H1 (cell line): ENCODE results near the gene IFNG. TPM values are rescaled to one million over a fixed set of nuclear protein-coding genes. Genes with fewer than 3 reads are reported as not detected.

Source experiments
- CTCF ChIA-PET: fragments of 300-600 bp; sonication (Branson Sonifier 250); formaldehyde crosslinking; loops from one replicate; lab custom pipeline; 2021; ENCODE audit not compliant: partially characterized antibody; lab: Charles Lee
- POLR2A ChIA-PET: fragments of 300-600 bp; sonication (Branson Sonifier 250); formaldehyde crosslinking; loops from one replicate; lab custom pipeline; 2021; ENCODE audit warnings: inconsistent platforms; ENCODE audit not compliant: partially characterized antibody; lab: Charles Lee
- DNase-seq, 2 experiments: peaks; one replicate each; pipeline versions ENCODE4 v3.0.0 to v3.0.0-alpha.2; 2010 to 2022; ENCODE audit warnings: low spot score in 2 of 2, low read depth in 1 of 2, mixed read lengths in 1 of 2
- FAIRE-seq: peaks from 2 replicates; lab custom pipeline; 2011; peaks lifted over from hg19 to GRCh38; lab: Jason Lieb, UNC
- H2AFZ ChIP-seq: 2 replicates; pipeline ENCODE4 v1.8.1; 2012; ENCODE audit warnings: low read length, inconsistent platforms
- H2AK5ac ChIP-seq: 2 replicates; pipeline ENCODE4 v1.6.1; 2013; ENCODE audit warnings: low read depth, low read length
- H2BK120ac ChIP-seq: replicated peaks from 2 replicates; pipeline ENCODE3; 2013; ENCODE audit warnings: low read depth, low read length, inconsistent platforms
- H2BK12ac ChIP-seq: 2 replicates; pipeline ENCODE4 v1.6.1; 2013; ENCODE audit warnings: low read depth, low read length
- H2BK15ac ChIP-seq: 2 replicates; pipeline ENCODE4 v1.6.1; 2013; ENCODE audit warnings: low read length
- H2BK20ac ChIP-seq: 2 replicates; pipeline ENCODE4 v1.6.1; 2013; ENCODE audit warnings: low read length
- H2BK5ac ChIP-seq: 2 replicates; pipeline ENCODE4 v1.6.1; 2013; ENCODE audit warnings: low read depth, low read length
- H3K14ac ChIP-seq: 2 replicates; pipeline ENCODE4 v1.6.1; 2013; ENCODE audit warnings: inconsistent platforms; ENCODE audit not compliant: insufficient read length
- H3K18ac ChIP-seq: 2 replicates; pipeline ENCODE4 v1.6.1; 2013; ENCODE audit warnings: low read length; ENCODE audit errors: extremely low read depth
- H3K23ac ChIP-seq: 2 replicates; pipeline ENCODE4 v1.6.1; 2013; ENCODE audit warnings: inconsistent platforms; ENCODE audit not compliant: insufficient read length
- H3K23me2 ChIP-seq: 2 replicates; pipeline ENCODE4 v1.6.1; 2013; ENCODE audit warnings: low read depth, low read length
- H3K27ac ChIP-seq: 2 replicates; pipeline ENCODE4 v1.6.1; 2011; ENCODE audit warnings: low read depth, low read length, inconsistent platforms
- H3K27me3 ChIP-seq, 4 experiments: replicated peaks in 1 of 4; 1 replicate in 1 of 4; 2 replicates in 3 of 4; pipeline versions ENCODE4 v1.6.1 to v1.8.1; 2011 to 2013; ENCODE audit warnings: low read length in 3 of 4, mild to moderate bottlenecking in 3 of 4, inconsistent platforms in 2 of 4, mixed read lengths in 2 of 4, moderate library complexity in 1 of 4; ENCODE audit not compliant: control insufficient read depth in 3 of 4, insufficient read depth in 3 of 4; ENCODE audit errors: extremely low read depth in 1 of 4
- H3K36me3 ChIP-seq, 4 experiments: 2 replicates each; pipeline versions ENCODE4 v1.6.1 to v1.8.1; 2011 to 2013; ENCODE audit warnings: mild to moderate bottlenecking in 4 of 4, low read length in 3 of 4, moderate library complexity in 2 of 4, control low read depth in 1 of 4, inconsistent platforms in 1 of 4; ENCODE audit not compliant: insufficient read depth in 4 of 4, control insufficient read depth in 2 of 4
- H3K4ac ChIP-seq: replicated peaks from 2 replicates; pipeline ENCODE3; 2013; ENCODE audit warnings: low read length, low read depth, mixed read lengths, inconsistent platforms; ENCODE audit not compliant: insufficient read length
- H3K4me1 ChIP-seq, 4 experiments: replicated peaks in 1 of 4; 1 replicate in 1 of 4; 2 replicates in 3 of 4; pipeline versions ENCODE4 v1.6.1 to v1.8.1; 2011 to 2013; ENCODE audit warnings: low read length in 3 of 4, inconsistent platforms in 2 of 4, mixed read lengths in 1 of 4; ENCODE audit not compliant: insufficient read depth in 4 of 4, control insufficient read depth in 3 of 4
- H3K4me2 ChIP-seq, 2 experiments: 2 replicates each; pipeline versions ENCODE4 v1.6.1 to v1.8.1; 2011 to 2013; ENCODE audit warnings: low read depth in 2 of 2, low read length in 2 of 2, control low read depth in 1 of 2, inconsistent platforms in 1 of 2, mild to moderate bottlenecking in 1 of 2; ENCODE audit not compliant: insufficient read depth in 1 of 2
- H3K4me3 ChIP-seq, 4 experiments: fragments of 200-600, 300-600 bp in 1 of 4; sonication (generic), shearing (Covaris generic), sonication (Bioruptor Twin) in 1 of 4; 2 replicates each; pipeline versions ENCODE4 v1.5.1 to v1.8.1; 2011 to 2016; ENCODE audit warnings: low read length in 4 of 4, low read depth in 3 of 4, control low read depth in 2 of 4, inconsistent platforms in 2 of 4, mild to moderate bottlenecking in 2 of 4, mixed read lengths in 1 of 4, moderate library complexity in 1 of 4; ENCODE audit not compliant: insufficient read depth in 2 of 4; ENCODE audit errors: extremely low read depth in 1 of 4
- H3K56ac ChIP-seq: replicated peaks from 2 replicates; pipeline ENCODE3; 2013; ENCODE audit warnings: low read depth, mild to moderate bottlenecking, mixed read lengths, low read length, inconsistent platforms; ENCODE audit not compliant: insufficient read length
- H3K79me1 ChIP-seq: 2 replicates; pipeline ENCODE4 v1.6.1; 2013; ENCODE audit warnings: low read depth, low read length, control low read depth
- H3K79me2 ChIP-seq, 2 experiments: 2 replicates each; pipeline versions ENCODE4 v1.6.1 to v1.8.1; 2012 to 2013; ENCODE audit warnings: low read length in 2 of 2, mild to moderate bottlenecking in 2 of 2, inconsistent platforms in 1 of 2; ENCODE audit not compliant: insufficient read depth in 2 of 2, control insufficient read depth in 1 of 2
- H3K9ac ChIP-seq, 4 experiments: replicated peaks in 1 of 4; 1 replicate in 1 of 4; 2 replicates in 3 of 4; pipeline versions ENCODE4 v1.6.1 to v1.8.1; 2011 to 2013; ENCODE audit warnings: low read depth in 3 of 4, low read length in 3 of 4, control low read depth in 2 of 4, mild to moderate bottlenecking in 2 of 4, moderate library complexity in 2 of 4, inconsistent platforms in 1 of 4; ENCODE audit errors: extremely low read depth in 1 of 4
- H3K9me3 ChIP-seq, 2 experiments: 2 replicates each; pipeline versions ENCODE4 v1.6.1 to v1.8.1; 2012 to 2013; ENCODE audit warnings: mild to moderate bottlenecking in 2 of 2, moderate library complexity in 2 of 2, control low read depth in 1 of 2, inconsistent platforms in 1 of 2, low read depth in 1 of 2, low read length in 1 of 2, mixed read lengths in 1 of 2; ENCODE audit not compliant: insufficient read depth in 2 of 2
- H4K20me1 ChIP-seq, 2 experiments: replicated peaks in 1 of 2; 2 replicates each; pipeline versions ENCODE3 to v1.8.1; 2011 to 2013; ENCODE audit warnings: inconsistent platforms in 2 of 2, low read length in 2 of 2, mild to moderate bottlenecking in 1 of 2; ENCODE audit not compliant: insufficient read depth in 2 of 2, control insufficient read depth in 1 of 2
- H4K5ac ChIP-seq: 2 replicates; pipeline ENCODE4 v1.6.1; 2013; ENCODE audit warnings: low read length, low read depth, mixed read lengths, inconsistent platforms; ENCODE audit not compliant: insufficient read length
- H4K8ac ChIP-seq: 2 replicates; pipeline ENCODE4 v1.8.0; 2013; ENCODE audit warnings: mild to moderate bottlenecking, moderate library complexity, low read length, inconsistent platforms; ENCODE audit not compliant: insufficient read depth; ENCODE audit errors: extremely low read depth
- H4K91ac ChIP-seq: replicated peaks from 2 replicates; pipeline ENCODE3; 2013; ENCODE audit warnings: low read length, mixed read lengths, inconsistent platforms; ENCODE audit not compliant: insufficient read length
- BRCA1 ChIP-seq: IDR thresholded peaks from 2 replicates; pipeline ENCODE4 v1.6.1; 2012; ENCODE audit warnings: low read depth, low read length, improper control_type of control experiment
- CEBPB ChIP-seq: IDR thresholded peaks from 2 replicates; pipeline ENCODE4 v1.6.1; 2012; ENCODE audit warnings: low read depth, low read length
- CREB1 ChIP-seq: IDR thresholded peaks from 2 replicates; pipeline ENCODE4 v1.6.1; 2012; ENCODE audit warnings: inconsistent platforms
- FOSL1 ChIP-seq: IDR thresholded peaks from 2 replicates; pipeline ENCODE4 v1.6.1; 2011; ENCODE audit warnings: mild to moderate bottlenecking, low read depth, low read length, moderate library complexity; ENCODE audit not compliant: insufficient read depth
- NANOG ChIP-seq: IDR thresholded peaks from 2 replicates; pipeline ENCODE4 v1.6.1; 2011; ENCODE audit warnings: low read length, low read depth, mild to moderate bottlenecking, inconsistent platforms; ENCODE audit not compliant: insufficient read depth, poor library complexity, severe bottlenecking
- POU5F1 ChIP-seq: IDR thresholded peaks from 2 replicates; pipeline ENCODE4 v1.6.1; 2011; ENCODE audit warnings: low read depth, mild to moderate bottlenecking, low read length, moderate library complexity
- RAD21 ChIP-seq, 2 experiments: IDR thresholded peaks in 1 of 2; conservative IDR thresholded peaks in 1 of 2; 2 replicates each; pipeline ENCODE4 v1.6.1; 2011; ENCODE audit warnings: low read depth in 2 of 2, low read length in 2 of 2, improper control_type of control experiment in 1 of 2, inconsistent platforms in 1 of 2, mild to moderate bottlenecking in 1 of 2, moderate library complexity in 1 of 2
- RBBP5 ChIP-seq: IDR thresholded peaks from 2 replicates; pipeline ENCODE4 v1.7.1; 2012; ENCODE audit warnings: low read depth, mild to moderate bottlenecking, inconsistent platforms, low read length, moderate library complexity, borderline replicate concordance
- RNF2 ChIP-seq: fragments of 200-900, 300-1000 bp; sonication (generic); IDR thresholded peaks from 2 replicates; pipeline ENCODE4 v1.7.1; 2016; ENCODE audit warnings: borderline replicate concordance, low read depth, mild to moderate bottlenecking, antibody characterized with exemption, low read length; ENCODE audit not compliant: poor library complexity, severe bottlenecking; ENCODE audit errors: missing control alignments
- SIRT6 ChIP-seq: IDR thresholded peaks from one replicate; pipeline ENCODE4 v1.7.1; 2012; ENCODE audit warnings: low read length, inconsistent platforms
- SIX5 ChIP-seq: IDR thresholded peaks from 2 replicates; pipeline ENCODE4 v1.6.1; 2011; ENCODE audit warnings: mild to moderate bottlenecking, low read depth, low read length
- TAF7 ChIP-seq: optimal IDR thresholded peaks from 2 replicates; pipeline ENCODE3; 2011; ENCODE audit warnings: low read depth, mild to moderate bottlenecking, inconsistent platforms, low read length, moderate library complexity, borderline replicate concordance
- polyA plus RNA-seq, 7 experiments: library from polyadenylated mRNA; depleted of rRNA in 3 of 7; stranded (reverse) in 5 of 7; unstranded in 2 of 7; fragments of >200 nt in 5 of 7; fragments of 200-250 nt in 2 of 7; gene quantifications; 1 replicate in 5 of 7; 2 replicates in 1 of 7; 4 replicates in 1 of 7; pipeline versions ENCODE4 v1.2.1 to v1.2.3, GENCODE V29; 2011 to 2013; ENCODE audit warnings: missing spikeins in 2 of 7, mixed read lengths in 2 of 7
- total RNA-seq: library from RNA; stranded (reverse); fragmentation: NEBNext Ultra II Directional; extraction: Animal tissue kit (Norgen Biotek cat#: 25700); gene quantifications from 2 replicates; pipeline ENCODE4 v1.2.1, GENCODE V29; 2021
- TF ChIP-seq, protein P1 (sequence below): IDR thresholded peaks from 2 replicates; pipeline ENCODE4 v1.6.1; 2012; ENCODE audit warnings: inconsistent platforms

IFNG gene
- total and polyA plus RNA-seq, 2 of the 8 experiments (the other 6 are each of a cell fraction or from before 2014, with no cell fraction given) = not detected

DNA sequence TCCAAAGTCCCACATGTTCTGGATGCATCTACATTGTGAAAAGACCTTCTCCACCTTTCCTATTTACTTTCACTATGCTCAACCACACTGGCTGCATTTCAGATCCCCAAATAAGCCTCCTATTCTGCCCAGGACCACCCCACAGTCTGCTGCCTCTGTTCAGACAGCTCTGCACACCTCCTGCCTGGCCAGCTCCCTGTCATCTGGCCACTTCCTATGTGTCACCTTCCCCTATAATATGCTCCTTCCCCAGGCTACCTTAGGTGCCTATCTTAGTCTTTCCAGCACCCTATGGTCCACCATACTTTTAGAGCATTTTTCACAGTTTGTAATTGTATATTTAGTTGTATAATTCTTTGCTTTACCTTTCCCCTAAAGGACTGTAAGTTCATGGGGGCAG, 50.5 kb downstream of the IFNG start:
- FAIRE-seq (no peak), DNase-seq (no peak)
- Histone ChIP-seq H2BK5ac (no peak overlapping the region), H3K9me3 (no peaks in the 10 kb centered on the region), H3K36me3 (no peaks in the 10 kb centered on the region), H2BK20ac (no peak overlapping the region), H3K27me3 (no peaks in the 10 kb centered on the region), H3K79me1 (no peaks in the 10 kb centered on the region), H3K4me1 (no peaks in the 10 kb centered on the region), H3K79me2 (no peaks in the 10 kb centered on the region), H4K8ac (no peak overlapping the region), H3K4me2 (no peak overlapping the region), H4K91ac (no peak overlapping the region), H3K23ac (no peak overlapping the region), H3K9ac (no peak overlapping the region), H2AK5ac (no peak overlapping the region), H3K56ac (no peak overlapping the region), H3K18ac (no peak overlapping the region), H2AFZ (no peak overlapping the region), H2BK15ac (no peak overlapping the region), H4K5ac (no peak overlapping the region), H4K20me1 (no peaks in the 10 kb centered on the region), H3K4me3 (no peak overlapping the region), H2BK120ac (no peak overlapping the region), H3K14ac (no peak overlapping the region), H2BK12ac (no peak overlapping the region), H3K23me2 (no peaks in the 10 kb centered on the region), H3K4ac (no peak overlapping the region), H3K27ac (no peak overlapping the region)
- ChIA-PET CTCF (interaction anchor here (1.3 to 1.8 kb wide), 4 partner anchors 8 to 50 kb away, joined by 3 to 5 read pairs (median 4); partner anchors contain the start of gene IFNG), POLR2A (no interaction called here)
- TF ChIP-seq NANOG = no peak
- TF ChIP-seq, protein P1, sequence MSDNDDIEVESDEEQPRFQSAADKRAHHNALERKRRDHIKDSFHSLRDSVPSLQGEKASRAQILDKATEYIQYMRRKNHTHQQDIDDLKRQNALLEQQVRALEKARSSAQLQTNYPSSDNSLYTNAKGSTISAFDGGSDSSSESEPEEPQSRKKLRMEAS = no peak
- no peak for TF ChIP-seq BRCA1
- no peak for TF ChIP-seq FOSL1
- TF ChIP-seq RBBP5 = no peak
- no peak for TF ChIP-seq CREB1
- TF ChIP-seq POU5F1 = no peak
- TF ChIP-seq RAD21 (IDR thresholded peaks at IDR 0.05 in 1 of 2, conservative IDR thresholded peaks at IDR 0.05 in 1 of 2; ENCODE audit: low read depth in 2 of 2, low read length in 2 of 2) = no peak
- TF ChIP-seq SIRT6 = no peak
- no peak for TF ChIP-seq TAF7
- no peak for TF ChIP-seq RNF2
- TF ChIP-seq CEBPB = no peak
- no peak for TF ChIP-seq SIX5
